Choroid plexus epithelial cell (primary cell): ENCODE results near the gene NFILZ.
A peak's percentile ranks its signal among the peaks of the same experiment; 100 is the strongest.

ENCODE experiments used
- DNase-seq: peaks from one replicate; pipeline ENCODE4 v3.0.0-alpha.2; 2010; ENCODE audit warnings: low read depth
- H3K4me3 ChIP-seq: 2 replicates; pipeline ENCODE4 v1.5.1; 2011; ENCODE audit warnings: low read depth, mild to moderate bottlenecking, control low read depth, low read length, moderate library complexity
- TF ChIP-seq, protein P1 (sequence below): conservative IDR thresholded peaks from 2 replicates; pipeline ENCODE4 v1.5.1; 2011; ENCODE audit warnings: low read depth, mild to moderate bottlenecking, control low read depth, inconsistent platforms, low read length, moderate library complexity

NFILZ gene, protein sequence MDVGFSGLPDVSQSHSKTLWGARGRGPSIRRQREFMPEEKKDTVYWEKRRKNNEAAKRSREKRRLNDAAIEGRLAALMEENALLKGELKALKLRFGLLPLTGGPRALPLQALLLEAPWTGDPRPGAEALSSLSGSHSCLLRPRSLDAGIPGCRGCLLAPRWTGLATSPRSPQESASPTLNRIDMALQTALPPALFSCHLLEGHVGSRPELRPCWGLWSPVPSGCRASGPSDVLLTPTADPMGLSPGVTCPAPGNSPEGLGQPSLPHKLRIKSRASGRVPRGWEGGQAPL

DNA sequence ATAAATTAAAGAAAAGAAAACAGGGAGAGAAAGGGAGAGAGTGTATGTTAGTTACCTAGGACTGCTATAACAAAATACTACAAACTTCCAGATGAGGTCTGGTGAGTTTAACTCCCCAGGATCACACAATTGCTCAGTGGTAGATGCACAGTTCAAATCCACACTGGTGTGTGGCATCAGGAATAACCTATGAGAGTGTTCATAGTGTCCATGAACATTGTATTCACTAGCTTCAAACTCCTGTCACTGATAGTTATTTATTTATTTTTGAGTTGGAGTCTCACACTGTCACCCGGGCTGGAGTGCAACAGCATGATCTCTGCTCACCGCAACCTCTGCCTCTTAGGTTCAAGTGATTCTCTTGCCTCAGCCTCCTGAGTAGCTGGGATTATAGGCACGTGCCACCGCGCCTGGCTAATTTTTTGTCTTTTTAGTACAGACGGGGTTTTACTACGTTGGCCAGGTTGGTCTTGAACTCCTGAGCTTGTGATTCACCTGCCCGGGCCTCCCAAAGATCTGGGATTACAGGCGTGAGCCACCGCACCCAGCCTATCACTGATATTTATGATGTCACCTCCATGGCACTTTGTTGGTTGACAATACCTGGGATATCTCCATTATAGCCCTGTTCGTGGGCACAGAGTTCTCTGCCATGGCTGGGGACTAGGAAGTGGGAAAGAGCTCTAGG, at the start of gene NFILZ:
Gene NFILZ (plus strand): TSS at position 638 of the 688 bp plus-strand sequence. CDS start 46,133 bp downstream, outside the sequence.
- no peak for DNase-seq
- TF ChIP-seq, protein P1, sequence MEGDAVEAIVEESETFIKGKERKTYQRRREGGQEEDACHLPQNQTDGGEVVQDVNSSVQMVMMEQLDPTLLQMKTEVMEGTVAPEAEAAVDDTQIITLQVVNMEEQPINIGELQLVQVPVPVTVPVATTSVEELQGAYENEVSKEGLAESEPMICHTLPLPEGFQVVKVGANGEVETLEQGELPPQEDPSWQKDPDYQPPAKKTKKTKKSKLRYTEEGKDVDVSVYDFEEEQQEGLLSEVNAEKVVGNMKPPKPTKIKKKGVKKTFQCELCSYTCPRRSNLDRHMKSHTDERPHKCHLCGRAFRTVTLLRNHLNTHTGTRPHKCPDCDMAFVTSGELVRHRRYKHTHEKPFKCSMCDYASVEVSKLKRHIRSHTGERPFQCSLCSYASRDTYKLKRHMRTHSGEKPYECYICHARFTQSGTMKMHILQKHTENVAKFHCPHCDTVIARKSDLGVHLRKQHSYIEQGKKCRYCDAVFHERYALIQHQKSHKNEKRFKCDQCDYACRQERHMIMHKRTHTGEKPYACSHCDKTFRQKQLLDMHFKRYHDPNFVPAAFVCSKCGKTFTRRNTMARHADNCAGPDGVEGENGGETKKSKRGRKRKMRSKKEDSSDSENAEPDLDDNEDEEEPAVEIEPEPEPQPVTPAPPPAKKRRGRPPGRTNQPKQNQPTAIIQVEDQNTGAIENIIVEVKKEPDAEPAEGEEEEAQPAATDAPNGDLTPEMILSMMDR = no peak
- H3K4me3 ChIP-seq = no peak within 1 kb of the TSS

DNA sequence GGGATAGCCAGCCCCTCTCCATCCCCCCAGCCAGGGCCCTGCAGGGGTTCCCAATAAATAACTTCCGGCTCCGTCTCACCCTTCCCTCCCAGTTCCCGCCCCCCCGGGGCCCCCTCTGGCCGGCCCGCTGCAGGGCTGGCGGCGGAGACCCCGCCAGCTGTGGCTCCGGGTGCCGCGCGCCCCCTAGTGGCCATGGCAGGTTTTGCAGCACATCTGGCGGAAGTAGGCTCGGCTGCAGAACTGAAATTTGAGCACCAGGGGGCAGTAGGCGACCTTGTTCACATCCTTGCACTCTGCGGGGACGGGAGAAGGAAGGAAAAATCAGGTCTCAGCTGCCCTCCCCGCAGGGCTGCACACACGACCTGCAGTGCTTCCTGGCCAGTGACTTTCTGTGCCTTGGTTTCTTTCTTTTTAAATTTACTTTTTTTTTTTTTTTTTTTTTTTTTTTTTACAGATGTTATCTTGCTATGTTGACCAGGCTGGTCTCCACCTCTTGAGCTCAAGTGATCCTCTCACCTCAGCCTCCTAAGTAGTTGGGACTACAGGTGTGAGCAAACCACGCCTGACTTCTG, 49.6 kb upstream of the NFILZ start:
- peak; percentile 81 for DNase-seq
- H3K4me3 ChIP-seq = no peak overlapping the region
- TF ChIP-seq, protein P1 = peak; percentile 88

DNA sequence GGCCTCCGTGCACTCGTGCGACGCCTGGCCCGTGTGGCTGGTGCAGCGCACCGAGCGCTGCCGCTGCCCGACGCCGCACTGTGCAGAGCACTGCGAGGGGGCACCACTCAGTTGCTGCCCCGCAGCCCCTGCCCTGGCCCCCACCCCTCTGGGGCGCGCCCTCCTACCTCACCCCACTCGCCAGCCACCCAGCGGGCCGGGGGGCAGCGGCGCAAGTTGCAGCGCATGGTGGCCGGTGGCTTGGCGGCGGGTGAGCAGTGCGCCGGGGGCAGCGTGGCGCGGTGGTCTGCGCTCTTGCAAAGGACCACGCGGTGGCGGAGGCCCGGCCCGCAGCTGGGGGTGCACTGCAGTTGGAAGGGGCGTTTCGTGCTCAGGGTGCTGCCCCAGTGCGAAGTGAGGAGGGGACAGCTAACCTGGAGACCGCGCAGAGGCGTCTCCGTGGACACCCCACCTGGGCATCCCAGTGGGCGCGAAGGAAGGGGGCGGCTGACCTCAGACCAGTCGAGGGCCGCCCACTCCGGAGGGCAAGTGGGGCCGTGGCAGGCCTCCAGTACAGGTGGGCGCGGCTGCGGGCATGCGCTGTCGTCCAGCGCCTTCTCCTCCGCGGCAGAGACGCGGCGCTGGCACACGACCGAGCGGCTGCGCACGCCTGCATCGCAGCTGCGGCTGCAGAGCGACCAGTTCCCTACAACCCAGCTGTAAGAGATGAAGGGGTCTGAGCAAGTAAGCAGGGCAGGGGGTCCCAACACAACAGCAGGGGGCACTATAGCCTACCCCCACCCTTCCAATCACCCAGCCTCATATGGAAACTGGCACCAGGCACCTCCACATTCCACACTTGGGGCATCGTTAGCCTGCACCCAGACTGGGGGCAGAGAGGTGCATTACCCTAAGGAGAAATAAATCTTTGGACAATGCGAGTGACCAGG, 45.2 kb upstream of the NFILZ start:
- H3K4me3 ChIP-seq = no peak overlapping the region
- TF ChIP-seq, protein P1 = no peak
- no peak for DNase-seq

DNA sequence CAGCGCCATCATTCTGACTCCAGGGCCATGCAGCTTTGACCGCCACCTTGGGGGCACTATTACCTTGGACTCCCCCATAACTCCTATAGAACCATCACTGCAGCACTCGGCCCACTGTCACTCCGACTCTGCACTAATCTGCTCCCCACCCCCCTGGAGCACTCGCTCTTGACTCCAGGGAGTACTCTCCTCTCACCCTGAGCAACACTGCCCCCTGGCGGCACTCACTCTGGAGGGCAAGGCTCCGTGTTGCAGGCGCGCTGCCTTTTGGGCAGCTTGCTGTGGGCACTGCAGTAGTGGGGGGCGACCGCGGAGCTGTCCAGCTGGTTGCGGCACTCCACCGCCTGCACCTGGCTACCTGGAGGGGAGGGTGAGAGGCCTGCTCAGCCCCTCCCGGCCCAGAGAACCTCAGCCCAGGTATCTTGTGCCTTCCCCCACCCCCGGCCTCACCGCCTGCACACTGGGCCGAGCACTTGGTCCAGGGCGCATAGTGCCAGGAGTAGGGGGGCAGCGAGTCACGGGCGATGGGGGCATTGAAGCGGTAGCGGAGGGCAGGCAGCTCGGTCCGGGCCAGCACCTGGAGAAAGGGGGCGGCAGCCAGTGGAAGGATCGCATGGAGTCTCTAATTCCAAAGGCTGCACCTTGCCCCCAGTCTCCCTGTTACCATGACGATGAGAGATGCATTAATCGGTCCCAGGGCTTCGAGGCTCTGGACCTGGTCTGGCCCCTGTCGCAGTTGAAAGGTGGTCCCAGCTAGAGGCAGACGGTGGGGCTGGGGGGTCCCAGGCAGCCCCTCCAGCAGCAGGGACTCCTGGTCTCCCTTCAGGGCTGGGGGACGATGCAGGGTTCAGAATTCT, 44.3 kb upstream of the NFILZ start:
- TF ChIP-seq, protein P1 = peak; percentile 76
- peak; percentile 52 for DNase-seq
- no peak overlapping the region for H3K4me3 ChIP-seq

DNA sequence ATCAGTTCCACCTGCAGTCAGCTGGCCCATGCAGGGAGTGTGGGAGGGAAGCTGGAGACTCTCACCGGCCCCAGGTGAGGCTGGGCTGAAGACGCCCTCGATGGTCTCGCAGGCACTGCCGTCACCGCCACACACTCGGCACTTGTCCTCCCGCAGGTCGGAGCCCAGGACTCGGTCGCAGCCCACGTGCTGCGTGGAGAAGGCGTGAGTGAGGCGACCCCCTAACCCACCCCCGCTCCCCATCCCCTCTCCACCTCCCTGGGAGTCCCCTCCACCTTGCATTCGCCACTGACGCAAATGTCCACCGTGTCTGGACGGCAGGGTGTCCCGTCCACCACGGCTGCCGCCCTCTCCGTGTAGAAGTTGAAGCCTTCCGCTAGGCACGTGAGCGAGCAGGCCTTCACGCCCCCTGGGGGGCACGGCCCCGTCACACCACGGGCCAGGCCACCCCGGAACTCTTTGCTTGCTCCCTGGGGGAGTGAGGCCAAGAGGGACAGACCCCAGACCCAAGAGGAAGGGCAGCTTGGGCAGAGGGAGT, 41.2 kb upstream of the NFILZ start:
- no peak for DNase-seq
- no peak overlapping the region for H3K4me3 ChIP-seq
- TF ChIP-seq, protein P1 = no peak
